ENCODE results near the gene OPN3.

DNA sequence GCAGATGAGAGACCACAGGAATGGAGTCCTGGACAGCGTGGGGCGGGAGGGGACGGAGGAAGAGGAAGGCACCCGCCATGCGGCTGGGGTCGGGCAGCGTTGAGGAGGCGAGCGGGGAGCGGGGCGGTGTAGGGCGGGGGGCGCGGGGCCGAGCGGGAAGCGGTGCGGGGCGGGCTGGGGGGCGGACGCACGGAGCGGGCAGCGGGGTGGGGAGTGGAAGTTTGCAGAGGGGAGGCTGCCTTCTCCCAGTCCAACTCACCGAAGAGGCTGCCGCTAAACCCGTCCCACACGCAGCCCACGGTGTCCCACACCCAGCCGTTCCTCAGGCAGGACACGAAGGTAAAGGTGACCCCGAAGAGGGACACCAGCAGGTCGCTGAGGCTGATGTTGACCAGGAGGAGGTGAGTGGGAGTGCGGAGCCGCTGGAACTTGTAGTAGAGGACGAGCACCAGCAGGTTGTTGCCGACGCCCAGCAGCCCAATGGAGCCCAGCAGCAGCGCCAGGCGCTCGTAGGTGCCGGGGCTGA, 483 bp downstream of the OPN3 start:
- TF ChIP-seq RAD21 (IDR thresholded peaks at IDR 0.05) (no peak), SP1 (IDR thresholded peaks at IDR 0.05) (no peak), YY1 (IDR thresholded peaks at IDR 0.05) (no peak), TAF1 (conservative IDR thresholded peaks at IDR 0.05) (no peak), FOXA1 (IDR thresholded peaks at IDR 0.05) (no peak)
- TF ChIP-seq, protein P1, sequence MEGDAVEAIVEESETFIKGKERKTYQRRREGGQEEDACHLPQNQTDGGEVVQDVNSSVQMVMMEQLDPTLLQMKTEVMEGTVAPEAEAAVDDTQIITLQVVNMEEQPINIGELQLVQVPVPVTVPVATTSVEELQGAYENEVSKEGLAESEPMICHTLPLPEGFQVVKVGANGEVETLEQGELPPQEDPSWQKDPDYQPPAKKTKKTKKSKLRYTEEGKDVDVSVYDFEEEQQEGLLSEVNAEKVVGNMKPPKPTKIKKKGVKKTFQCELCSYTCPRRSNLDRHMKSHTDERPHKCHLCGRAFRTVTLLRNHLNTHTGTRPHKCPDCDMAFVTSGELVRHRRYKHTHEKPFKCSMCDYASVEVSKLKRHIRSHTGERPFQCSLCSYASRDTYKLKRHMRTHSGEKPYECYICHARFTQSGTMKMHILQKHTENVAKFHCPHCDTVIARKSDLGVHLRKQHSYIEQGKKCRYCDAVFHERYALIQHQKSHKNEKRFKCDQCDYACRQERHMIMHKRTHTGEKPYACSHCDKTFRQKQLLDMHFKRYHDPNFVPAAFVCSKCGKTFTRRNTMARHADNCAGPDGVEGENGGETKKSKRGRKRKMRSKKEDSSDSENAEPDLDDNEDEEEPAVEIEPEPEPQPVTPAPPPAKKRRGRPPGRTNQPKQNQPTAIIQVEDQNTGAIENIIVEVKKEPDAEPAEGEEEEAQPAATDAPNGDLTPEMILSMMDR (IDR thresholded peaks at IDR 0.05; ENCODE audit: low read depth, low read length, missing input control), result no peak
- TF ChIP-seq, protein P2, sequence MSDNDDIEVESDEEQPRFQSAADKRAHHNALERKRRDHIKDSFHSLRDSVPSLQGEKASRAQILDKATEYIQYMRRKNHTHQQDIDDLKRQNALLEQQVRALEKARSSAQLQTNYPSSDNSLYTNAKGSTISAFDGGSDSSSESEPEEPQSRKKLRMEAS (IDR thresholded peaks at IDR 0.05), result no peak
